Right lobe of liver (tissue), 6 donors: ENCODE data around the gene BOD1L1. TPM values are rescaled to one million over a fixed set of nuclear protein-coding genes. Genes with fewer than 3 reads are reported as not detected.

Experiments used
- ATAC-seq, 4 donors: fragments of 200-7000 bp; cut with Tn5 transposase; one replicate each; pipeline ENCODE4 v1.9.1; 2020; ENCODE audit warnings: mild to moderate bottlenecking in 4 of 4, moderate library complexity in 4 of 4
- DNase-seq, 3 donors: peaks; one replicate each; pipeline ENCODE4 v3.0.0-alpha.2; 2020
- H3K27ac ChIP-seq, 3 donors: fragments of 200-600 bp; one replicate each; pipeline ENCODE4 v1.8.0; 2022
- H3K27me3 ChIP-seq, 2 donors: fragments of 200-600 bp; one replicate each; pipeline ENCODE4 v1.8.0; 2022
- H3K36me3 ChIP-seq, 4 donors: fragments of 200-600 bp; sonication (generic) in 1 of 4; one replicate each; pipeline versions ENCODE4 v1.5.1 to v1.8.0; 2017 to 2022; ENCODE audit warnings: control low read depth in 1 of 4
- H3K4me1 ChIP-seq, 4 donors: fragments of 200-600 bp; sonication (generic) in 1 of 4; one replicate each; pipeline versions ENCODE4 v1.5.1 to v1.8.0; 2017 to 2022; ENCODE audit warnings: control low read depth in 1 of 4
- H3K4me3 ChIP-seq, 3 donors: fragments of 200-600 bp; one replicate each; pipeline ENCODE4 v1.8.0; 2022
- H3K9me3 ChIP-seq, 4 donors: fragments of 200-600 bp; sonication (generic) in 1 of 4; one replicate each; pipeline versions ENCODE4 v1.5.1 to v1.8.0; 2017 to 2022; ENCODE audit warnings: control low read depth in 1 of 4
- CTCF ChIP-seq, 4 donors: fragments of 200-600 bp in 3 of 4; fragments of 450-650 bp in 1 of 4; IDR thresholded peaks; one replicate each; pipeline versions ENCODE4 v1.5.1 to v1.8.0; 2016 to 2022; ENCODE audit warnings: antibody characterized with exemption in 4 of 4, mild to moderate bottlenecking in 2 of 4
- POLR2A ChIP-seq: fragments of 450-650 bp; IDR thresholded peaks from one replicate; pipeline ENCODE4 v1.6.1; 2017; ENCODE audit warnings: antibody characterized with exemption, mild to moderate bottlenecking
- WGBS: methylation state at CpG from one replicate; pipeline ENCODE4 v1.1.6; 2018; ENCODE audit warnings: low coverage, low lambda C conversion rate; ENCODE audit not compliant: insufficient coverage; ENCODE audit errors: missing lambda C conversion rate; 5-methylcytosine and 5-hydroxymethylcytosine counted together
- intact Hi-C, 2 donors: fragments of 100-400 bp; cut with DNase I; formaldehyde crosslinking; loops; one replicate each; pipeline versions ENCODE4 v1.11.2 to v1.14.1; 2022
- total RNA-seq, 6 experiments: library from RNA; depleted of rRNA in 2 of 6; stranded (reverse); fragments of >200 nt in 2 of 6; fragmentation: NEBNext Ultra II Directional in 3 of 6; extraction: Animal tissue kit (Norgen Biotek cat#: 25700) in 3 of 6; gene quantifications; one replicate each; pipeline versions ENCODE4 v1.1.0 to v1.2.4, GENCODE V29; 2016 to 2023
- donor health status: DM: no; HTN: yes; CAD: no.
- donor health status: DM: no; HTN: no; CAD: no.
- donor health status: DM: no; HTN: no; CAD: no.
- donor health status: DM: no; HTN: yes; CAD: no.
- donor health status: DM: no; HTN: yes; CAD: no.

The BOD1L1 gene
- total RNA-seq, 6 experiments from 2014 or later = 8.7 to 13.8 (median 11.6) TPM

GRCh38 chr4:13616597-13616996 lies 10.9 kb downstream of the BOD1L1 start:
- intact Hi-C loops = no loop called here
- TF ChIP-seq POLR2A = no peak
- TF ChIP-seq CTCF (IDR thresholded peaks at IDR 0.05) = no peak
- H3K4me1 ChIP-seq = no peaks in the 10 kb centered on the region
- no peaks in the 10 kb centered on the region for H3K27me3 ChIP-seq
- H3K9me3 ChIP-seq = no peaks in the 10 kb centered on the region
- DNase-seq (no peak), ATAC-seq (no peak)
- H3K36me3 ChIP-seq = peaks cover 0 to 58% (median 26%) of the 10 kb centered on the region in 4 donors
- WGBS = 90% methylated on average over 4 of the region's 4 CpGs
- no peak overlapping the region for H3K27ac ChIP-seq
- H3K4me3 ChIP-seq = no peak overlapping the region

- Histone ChIP-seq H3K4me3 (no peak overlapping the region), H3K4me1 (no peaks in the 10 kb centered on the region), H3K36me3 (peaks cover 0 to 72% (median 26%) of the 10 kb centered on the region in 4 donors), H3K9me3 (no peaks in the 10 kb centered on the region), H3K27ac (no peak overlapping the region), H3K27me3 (no peaks in the 10 kb centered on the region)
- intact Hi-C loops = no loop called here
- ATAC-seq (peak in 2 of 4 donors; percentile 18 to 36), DNase-seq (no peak)
- 43% methylated on average over 3 of the region's 3 CpGs for WGBS
- TF ChIP-seq POLR2A = no peak
- TF ChIP-seq CTCF (IDR thresholded peaks at IDR 0.05) = no peak
These were observed 12.4 kb downstream of the BOD1L1 start for GRCh38 chr4:13615161-13615560.

GRCh38 chr4:13612569-13612968 lies 15.0 kb downstream of the BOD1L1 start:
- TF ChIP-seq POLR2A (no peak), CTCF (IDR thresholded peaks at IDR 0.05) (no peak)
- Histone ChIP-seq H3K27me3 (no peaks in the 10 kb centered on the region), H3K9me3 (no peaks in the 10 kb centered on the region), H3K27ac (no peak overlapping the region), H3K4me3 (no peak overlapping the region), H3K4me1 (no peaks in the 10 kb centered on the region), H3K36me3 (peaks cover 0 to 69% (median 20%) of the 10 kb centered on the region in 4 donors)
- intact Hi-C loops = no loop called here
- DNase-seq (no peak), ATAC-seq (no peak)
- 73% methylated on average over 4 of the region's 4 CpGs for WGBS

- H3K4me1 ChIP-seq = no peaks in the 10 kb centered on the region
- H3K36me3 ChIP-seq = peaks cover 0 to 81% (median 22%) of the 10 kb centered on the region in 4 donors
- DNase-seq (no peak), ATAC-seq (peak in 1 of 4 donors; percentile 41)
- no peaks in the 10 kb centered on the region for H3K27me3 ChIP-seq
- no peaks in the 10 kb centered on the region for H3K9me3 ChIP-seq
- TF ChIP-seq POLR2A (no peak), CTCF (IDR thresholded peaks at IDR 0.05) (no peak)
- WGBS = 97% methylated on average over 3 of the region's 3 CpGs
- intact Hi-C loops = no loop called here
- H3K4me3 ChIP-seq = no peak overlapping the region
- H3K27ac ChIP-seq = no peak overlapping the region
These were observed 16.2 kb downstream of the BOD1L1 start for GRCh38 chr4:13611283-13611842.
